ENCODE measurements around the gene PHF20. TPM values are rescaled to one million over a fixed set of nuclear protein-coding genes. Genes with fewer than 3 reads are reported as not detected.
"Not testable (repeated sequence)": the region's sequence is repeated elsewhere in the genome, so short reads cannot be mapped to it uniquely, and the experiment has no call there.

Gene PHF20
- total RNA-seq, 1 donor from 2014 or later, result 47.0 TPM

GRCh38 chr20:35738410-35739179, 33.2 kb upstream of the PHF20 start:
- DNase-seq (ENCODE audit: extremely low read depth, low read depth, low spot score), result no peak

- DNase-seq (ENCODE audit: extremely low read depth, low read depth, low spot score), result no peak
These were observed 32.3 kb upstream of the PHF20 start for GRCh38 chr20:35739294-35740163.

GRCh38 chr20:35741892-35742740, 29.7 kb upstream of the PHF20 start, which contains the start of gene RBM39:
TSS of gene RBM39 (minus strand) at chr20:35742260. CDS start at chr20:35740874, 1,386 bp downstream.
- DNase-seq (ENCODE audit: extremely low read depth, low read depth, low spot score), result peak; percentile 99

GRCh38 chr20:35742741-35743523, 28.9 kb upstream of the PHF20 start:
- DNase-seq (ENCODE audit: extremely low read depth, low read depth, low spot score), result no peak

GRCh38 chr20:35743693-35744491, 27.9 kb upstream of the PHF20 start:
- DNase-seq (ENCODE audit: extremely low read depth, low read depth, low spot score), result no peak

- not testable (repeated sequence) for DNase-seq (ENCODE audit: extremely low read depth, low read depth, low spot score)
These were observed 27.3 kb upstream of the PHF20 start for GRCh38 chr20:35744492-35744841.

- DNase-seq (ENCODE audit: extremely low read depth, low read depth, low spot score), result no peak
These were observed 21.2 kb upstream of the PHF20 start for GRCh38 chr20:35750611-35751010.

GRCh38 chr20:35756404-35756803, 15.4 kb upstream of the PHF20 start:
- no peak for DNase-seq (ENCODE audit: extremely low read depth, low read depth, low spot score)

GRCh38 chr20:35757098-35757705, 14.6 kb upstream of the PHF20 start:
- DNase-seq (ENCODE audit: extremely low read depth, low read depth, low spot score), result no peak

GRCh38 chr20:35761548-35761947, 10.3 kb upstream of the PHF20 start:
- not testable (repeated sequence) for DNase-seq (ENCODE audit: extremely low read depth, low read depth, low spot score)

GRCh38 chr20:35762461-35762860, 9.4 kb upstream of the PHF20 start:
- DNase-seq (ENCODE audit: extremely low read depth, low read depth, low spot score), result no peak

- DNase-seq (ENCODE audit: extremely low read depth, low read depth, low spot score), result not testable (repeated sequence)
These were observed 6.9 kb upstream of the PHF20 start for GRCh38 chr20:35764936-35765335.

- no peak for DNase-seq (ENCODE audit: extremely low read depth, low read depth, low spot score)
These were observed 5.0 kb upstream of the PHF20 start for GRCh38 chr20:35766843-35767242.

GRCh38 chr20:35767683-35768481, 3.9 kb upstream of the PHF20 start:
- peak; percentile 91 for DNase-seq (ENCODE audit: extremely low read depth, low read depth, low spot score)

GRCh38 chr20:35768731-35769664, 2.8 kb upstream of the PHF20 start:
- peak; percentile 90 for DNase-seq (ENCODE audit: extremely low read depth, low read depth, low spot score)

GRCh38 chr20:35771367-35771688, 487 bp upstream of the PHF20 start:
- DNase-seq (ENCODE audit: extremely low read depth, low read depth, low spot score), result no peak

GRCh38 chr20:35772563-35773058, 796 bp downstream of the PHF20 start:
- DNase-seq (ENCODE audit: extremely low read depth, low read depth, low spot score), result no peak

Measured in glomerular endothelial cell (primary cell).